GM10266 (cell line): ENCODE measurements around the gene TCEANC.
"Not testable (repeated sequence)": the region's sequence is repeated elsewhere in the genome, so short reads cannot be mapped to it uniquely, and the experiment has no call there.

ENCODE experiments used
- DNase-seq: peaks from one replicate; pipeline ENCODE4 v3.0.0; 2012; ENCODE audit errors: extremely low spot score
- TF ChIP-seq, protein P1 (sequence below): IDR thresholded peaks from 2 replicates; pipeline ENCODE4 v1.5.1; 2012; ENCODE audit warnings: mild to moderate bottlenecking, low read depth; ENCODE audit not compliant: control insufficient read depth, insufficient read depth; ENCODE audit errors: missing control alignments

TCEANC gene

DNA sequence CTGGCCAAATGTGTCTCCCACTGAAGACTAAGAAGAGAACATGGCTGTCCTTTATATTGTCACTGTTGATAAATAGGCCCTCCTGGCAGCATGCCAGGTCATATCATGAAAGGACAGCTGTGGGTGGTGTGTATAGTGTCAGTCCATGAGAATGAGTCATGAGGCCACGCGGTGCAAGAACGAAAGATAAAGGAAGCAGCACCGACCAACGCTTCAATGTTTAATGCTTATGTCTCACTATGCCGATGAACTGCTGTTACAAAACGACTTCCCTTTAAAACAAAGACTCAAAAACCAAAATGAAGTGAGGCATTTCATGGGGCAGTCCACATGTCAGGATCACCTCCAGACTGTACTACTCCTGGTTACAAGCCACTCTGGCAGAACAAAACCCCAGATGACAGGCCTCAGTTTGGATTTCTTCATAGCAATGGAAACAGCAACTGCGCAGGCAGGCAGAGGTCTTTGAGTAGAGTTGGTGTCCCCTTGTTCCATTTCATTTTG lies 5.2 kb upstream of the TCEANC start:
- DNase-seq = no peak
- TF ChIP-seq, protein P1, sequence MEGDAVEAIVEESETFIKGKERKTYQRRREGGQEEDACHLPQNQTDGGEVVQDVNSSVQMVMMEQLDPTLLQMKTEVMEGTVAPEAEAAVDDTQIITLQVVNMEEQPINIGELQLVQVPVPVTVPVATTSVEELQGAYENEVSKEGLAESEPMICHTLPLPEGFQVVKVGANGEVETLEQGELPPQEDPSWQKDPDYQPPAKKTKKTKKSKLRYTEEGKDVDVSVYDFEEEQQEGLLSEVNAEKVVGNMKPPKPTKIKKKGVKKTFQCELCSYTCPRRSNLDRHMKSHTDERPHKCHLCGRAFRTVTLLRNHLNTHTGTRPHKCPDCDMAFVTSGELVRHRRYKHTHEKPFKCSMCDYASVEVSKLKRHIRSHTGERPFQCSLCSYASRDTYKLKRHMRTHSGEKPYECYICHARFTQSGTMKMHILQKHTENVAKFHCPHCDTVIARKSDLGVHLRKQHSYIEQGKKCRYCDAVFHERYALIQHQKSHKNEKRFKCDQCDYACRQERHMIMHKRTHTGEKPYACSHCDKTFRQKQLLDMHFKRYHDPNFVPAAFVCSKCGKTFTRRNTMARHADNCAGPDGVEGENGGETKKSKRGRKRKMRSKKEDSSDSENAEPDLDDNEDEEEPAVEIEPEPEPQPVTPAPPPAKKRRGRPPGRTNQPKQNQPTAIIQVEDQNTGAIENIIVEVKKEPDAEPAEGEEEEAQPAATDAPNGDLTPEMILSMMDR = no peak

DNA sequence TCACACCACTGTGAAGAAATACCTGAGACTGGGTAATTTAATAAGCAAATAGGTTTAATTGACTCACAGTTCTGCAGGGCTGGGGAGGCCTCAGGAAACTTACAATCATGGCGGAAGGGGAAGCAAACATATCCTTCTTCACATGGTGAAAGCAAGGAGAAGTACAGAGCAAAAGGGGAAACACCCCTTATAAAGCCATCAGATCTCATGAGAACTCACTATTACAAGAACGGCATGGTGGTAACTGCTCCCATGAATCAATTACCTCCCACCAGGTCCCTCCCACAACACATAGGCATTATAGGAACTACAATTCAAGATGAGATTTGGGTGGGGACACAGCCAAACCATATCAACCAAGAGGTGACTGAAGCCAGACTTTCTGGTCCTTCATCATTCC lies 4.6 kb upstream of the TCEANC start:
- DNase-seq = not testable (repeated sequence)

DNA sequence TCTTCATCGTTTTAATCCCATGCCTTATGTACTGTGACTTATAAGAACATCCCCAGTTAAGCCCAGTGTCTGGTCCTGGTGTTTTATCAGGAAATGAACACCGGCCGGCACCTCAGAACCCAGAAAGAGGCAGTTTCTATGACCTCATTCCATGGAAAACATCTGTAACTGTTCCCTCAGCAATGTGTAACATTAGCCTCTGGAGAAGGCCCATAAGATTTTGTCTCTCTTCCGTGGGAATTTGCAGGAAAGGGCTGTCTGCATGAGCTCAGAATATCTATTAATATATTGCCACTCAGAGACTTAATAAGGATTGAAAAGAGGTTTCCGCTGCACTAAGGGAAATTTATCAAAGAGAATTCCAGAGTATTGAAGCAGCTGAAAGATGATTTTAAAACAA lies 3.1 kb upstream of the TCEANC start:
- TF ChIP-seq, protein P1 = no peak
- no peak for DNase-seq

DNA sequence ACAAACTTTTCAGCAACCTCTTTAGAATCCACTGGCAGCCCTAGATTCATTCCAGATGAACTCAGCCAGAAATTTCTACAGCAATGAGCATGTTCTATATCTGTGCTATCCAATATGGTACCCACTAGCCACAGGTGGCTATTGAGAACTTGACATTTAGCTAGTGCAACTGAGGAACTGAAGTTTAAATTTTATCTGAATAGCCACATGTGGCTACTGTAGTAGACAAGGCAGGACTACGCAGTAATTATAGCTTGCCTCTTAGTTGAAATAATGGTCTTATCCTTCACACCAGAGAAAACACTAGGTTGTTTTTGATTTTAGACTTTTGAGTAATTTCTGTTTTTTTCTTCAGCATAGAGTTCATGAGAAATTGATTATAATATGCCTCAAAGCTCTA lies 2.6 kb upstream of the TCEANC start:
- TF ChIP-seq, protein P1 = no peak
- no peak for DNase-seq

DNA sequence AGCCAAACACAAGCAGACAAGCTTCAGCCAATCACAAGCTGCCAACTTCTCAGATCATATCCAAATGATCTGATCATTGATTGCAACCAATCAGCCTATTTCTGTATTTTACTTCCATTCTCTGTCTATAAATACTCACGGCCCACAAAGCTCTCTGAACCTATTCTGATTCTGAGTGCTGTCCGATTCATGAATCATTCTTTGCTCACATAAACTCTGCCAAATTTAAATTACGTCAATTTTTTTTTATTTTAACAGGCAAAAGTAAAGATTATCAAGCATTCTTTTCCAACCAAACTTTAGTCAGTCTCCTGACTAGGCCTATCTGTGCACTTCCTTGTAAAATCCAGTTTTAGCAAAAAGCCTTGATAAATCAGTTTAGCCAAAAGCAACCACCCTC lies 1.8 kb upstream of the TCEANC start:
- DNase-seq = no peak
- TF ChIP-seq, protein P1 = no peak

DNA sequence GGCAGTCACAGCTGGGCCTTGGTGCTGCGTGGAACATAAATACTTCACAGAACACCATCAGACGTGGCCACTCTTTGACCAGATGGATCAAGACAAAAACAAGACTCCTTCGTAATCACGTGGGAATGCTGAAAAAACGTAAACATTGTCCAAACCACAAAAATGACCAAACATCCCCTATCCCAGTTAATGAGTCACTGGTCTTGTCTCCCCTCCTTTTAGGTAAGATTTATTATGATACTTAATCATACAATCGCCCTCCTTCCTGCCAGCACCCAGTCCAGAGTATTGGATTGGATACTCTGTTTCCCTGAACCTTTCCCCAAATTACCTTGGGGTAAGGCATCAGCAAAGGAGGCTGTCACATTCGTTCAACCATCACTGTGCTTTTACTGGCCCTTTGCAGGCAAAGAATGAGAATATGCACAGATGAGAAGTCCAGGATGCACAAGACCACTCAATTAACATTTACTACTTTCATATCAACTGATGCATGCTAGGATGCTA lies 601 bp upstream of the TCEANC start:
- no peak for DNase-seq
- TF ChIP-seq, protein P1 = no peak

DNA sequence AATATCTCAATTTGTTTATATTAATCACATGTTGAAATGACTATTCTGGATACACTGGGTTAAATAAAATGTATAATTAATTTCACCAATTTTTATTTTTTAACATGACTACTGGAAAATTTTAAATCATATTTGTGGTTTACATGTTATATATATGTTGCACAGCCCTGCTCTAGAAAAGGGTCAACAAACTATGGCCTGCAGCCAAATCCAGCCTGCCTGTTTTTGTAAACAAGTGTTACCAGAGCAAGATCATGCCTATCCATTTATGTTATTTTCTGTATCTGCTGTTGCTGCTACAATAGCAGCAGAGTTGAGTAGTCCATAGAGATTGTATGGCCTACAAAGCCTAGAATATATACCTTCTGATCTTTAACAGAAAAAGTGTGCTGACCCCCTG lies 1.2 kb downstream of the TCEANC start:
- TF ChIP-seq, protein P1 = no peak
- DNase-seq = no peak

DNA sequence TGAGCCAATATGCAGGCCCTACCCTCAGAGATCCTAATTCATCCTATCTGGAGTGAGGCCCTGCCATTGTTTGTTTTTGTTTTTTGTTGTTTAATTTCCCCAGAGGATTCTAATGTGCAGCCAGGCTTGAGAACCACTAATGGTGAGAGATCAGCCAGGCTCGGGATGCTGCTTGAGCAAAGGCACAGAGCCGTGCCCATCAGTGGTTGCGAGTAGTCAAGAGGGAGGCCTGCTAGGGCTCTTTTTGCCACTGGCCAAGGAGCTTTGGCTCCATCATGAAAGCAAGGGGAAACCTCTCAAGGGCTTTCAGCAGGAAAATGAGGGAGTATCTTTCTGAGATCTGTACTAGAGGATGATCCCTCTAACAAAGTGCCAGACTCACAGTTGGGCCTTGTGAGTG lies 2.7 kb downstream of the TCEANC start:
- TF ChIP-seq, protein P1 = no peak
- no peak for DNase-seq
